NCI-H1092 treated with DMSO at 0.1 percent for 48 hours (cell line): ENCODE results near the gene SERP1.
A peak's percentile ranks its signal among the peaks of the same experiment; 100 is the strongest.

Experiments
- DNase-seq: peaks from one replicate; lab custom pipeline; 2025; lab: John Stamatoyannopoulos, UW

Gene SERP1

GRCh38 chr3:150546226-150547044 is at the start of gene SERP1, which contains the start of gene EIF2A:
Gene SERP1, minus strand, starts transcription at chr3:150546496. Its CDS starts 361 bp downstream, at chr3:150546135.
Gene EIF2A, plus strand, starts transcription at chr3:150546787. Its CDS starts 16 bp downstream, at chr3:150546803.
- peak; percentile 98 for DNase-seq

GRCh38 chr3:150594150-150594549 is 47.9 kb upstream of the SERP1 start:
- no peak for DNase-seq

DNA sequence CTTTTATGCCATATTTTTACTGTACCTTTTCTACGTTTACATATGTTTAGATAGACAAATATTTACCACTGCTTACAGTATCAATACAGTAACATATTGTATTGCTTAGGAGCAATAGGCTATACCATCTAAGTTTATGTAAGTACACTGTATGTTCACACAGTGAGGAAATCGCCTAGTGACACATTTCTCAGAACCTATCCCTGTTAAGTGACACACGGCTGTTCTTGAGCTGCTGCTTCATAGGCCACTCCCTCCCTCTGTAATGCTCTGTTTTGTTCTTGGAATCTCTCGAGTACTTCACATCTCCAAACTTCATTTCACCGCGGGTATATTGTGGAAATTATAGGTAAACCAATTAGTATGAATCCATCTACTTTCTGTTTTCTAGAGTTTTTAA is 43.5 kb upstream of the SERP1 start:
- DNase-seq = no peak

DNA sequence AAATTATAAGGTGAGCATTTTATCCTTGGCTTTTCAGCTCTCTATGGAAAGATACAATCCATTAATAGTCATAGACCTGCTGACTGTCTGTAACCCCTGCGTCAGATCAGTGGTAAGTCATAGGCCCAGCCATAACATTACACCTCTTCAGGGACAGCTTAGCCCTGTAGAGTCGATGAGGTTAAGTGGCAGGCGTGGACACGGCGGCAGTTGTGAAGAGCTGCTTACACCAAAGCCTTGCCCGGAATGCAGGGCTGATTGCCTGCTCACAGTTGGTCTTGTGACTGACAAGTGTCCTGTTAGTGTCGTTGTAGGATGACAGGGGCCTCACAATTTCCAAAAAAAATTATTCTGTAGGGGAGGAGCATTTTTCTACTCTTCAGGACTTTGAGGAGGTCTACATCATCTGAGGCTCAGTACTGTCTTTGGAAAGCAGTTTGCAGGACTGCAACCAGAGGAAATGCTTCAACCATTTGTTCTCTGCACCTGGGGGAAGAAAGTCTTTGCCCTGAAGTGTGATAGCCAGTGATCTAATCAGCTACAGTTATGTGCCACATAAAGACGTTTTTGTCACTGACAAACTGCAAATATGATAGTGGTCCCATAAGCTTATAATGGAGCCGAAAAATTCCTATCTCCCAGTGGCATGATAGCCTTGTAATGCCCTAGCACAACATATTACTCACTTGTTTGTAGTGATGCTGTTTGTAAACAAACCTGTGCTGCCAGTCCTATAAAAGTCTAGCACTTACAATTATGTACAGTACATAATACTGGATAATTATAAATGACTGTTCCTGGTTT is 41.9 kb upstream of the SERP1 start:
- DNase-seq = no peak

DNA sequence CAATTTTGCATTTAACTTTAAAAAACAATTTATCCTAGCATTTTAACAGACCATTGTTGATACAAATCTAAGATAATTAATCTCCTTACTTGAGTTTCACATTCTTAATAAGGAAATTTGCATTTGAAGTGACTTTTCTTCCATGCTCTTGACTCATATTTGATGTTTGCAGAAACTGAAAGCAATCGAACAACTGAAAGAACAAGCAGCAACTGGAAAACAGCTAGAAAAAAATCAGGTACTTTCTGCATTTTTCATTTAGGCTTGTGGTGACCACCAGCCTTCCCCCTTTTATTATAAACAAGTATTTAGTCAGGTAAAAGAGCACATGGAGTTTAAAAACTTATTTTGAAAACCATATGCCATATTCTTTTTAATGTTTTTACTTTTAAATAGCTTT is 36.7 kb upstream of the SERP1 start:
- DNase-seq = no peak

DNA sequence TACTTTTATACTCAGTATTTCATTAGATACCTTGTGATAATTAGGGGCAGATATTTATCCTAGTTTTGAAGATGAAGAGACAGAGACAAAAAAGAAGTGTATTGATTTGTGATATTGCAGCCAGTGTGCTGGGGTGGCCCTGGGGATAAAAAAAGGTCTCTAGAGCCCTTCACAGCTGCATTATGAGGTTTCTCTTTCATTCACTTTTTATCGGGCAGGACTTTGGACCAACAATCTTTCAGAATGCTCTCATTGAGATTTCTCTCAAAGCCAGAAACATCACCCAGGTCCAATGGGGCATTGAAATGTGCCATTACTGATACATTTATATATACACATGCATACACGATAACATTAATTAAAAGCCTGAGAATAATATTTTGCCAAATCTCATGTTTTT is 36.3 kb upstream of the SERP1 start:
- DNase-seq = no peak

DNA sequence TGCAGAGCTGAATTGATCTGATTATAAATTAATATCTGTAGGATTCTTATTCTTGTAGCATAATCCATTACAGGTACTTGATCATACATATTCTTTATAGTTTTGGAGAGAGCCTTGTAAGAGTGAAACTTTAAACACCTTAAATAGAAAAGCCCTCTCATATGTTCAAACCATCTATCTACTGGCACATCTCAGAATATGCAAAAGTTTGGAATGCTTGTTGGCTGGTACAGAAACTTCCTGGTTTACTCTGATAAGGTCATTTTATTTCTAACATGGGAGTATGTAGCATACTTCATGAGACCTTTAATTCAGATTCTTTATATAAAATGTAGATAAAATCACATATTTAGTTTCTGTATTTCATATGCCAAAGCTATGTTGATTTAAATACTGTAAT is 34.9 kb upstream of the SERP1 start:
- no peak for DNase-seq

DNA sequence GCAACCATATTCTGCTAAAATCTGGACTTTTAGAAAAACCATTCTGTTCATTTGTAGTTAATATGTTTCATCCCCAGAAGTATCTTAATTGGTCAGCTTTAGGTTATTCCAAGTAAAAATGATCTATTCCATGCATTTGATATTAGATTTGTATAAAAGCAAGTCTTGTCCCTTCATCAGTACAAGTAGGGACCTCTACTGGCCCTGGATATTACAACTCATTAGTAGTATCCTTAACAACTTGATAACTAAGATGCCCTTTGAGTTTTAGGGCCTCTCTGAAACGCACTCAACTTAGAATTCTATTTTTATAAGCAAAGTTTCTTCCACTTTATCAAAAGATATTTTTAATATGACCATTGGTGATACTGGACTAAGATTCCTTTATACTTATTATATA is 31.6 kb upstream of the SERP1 start:
- DNase-seq = no peak

GRCh38 chr3:150567328-150567727 is 21.0 kb upstream of the SERP1 start:
- no peak for DNase-seq

DNA sequence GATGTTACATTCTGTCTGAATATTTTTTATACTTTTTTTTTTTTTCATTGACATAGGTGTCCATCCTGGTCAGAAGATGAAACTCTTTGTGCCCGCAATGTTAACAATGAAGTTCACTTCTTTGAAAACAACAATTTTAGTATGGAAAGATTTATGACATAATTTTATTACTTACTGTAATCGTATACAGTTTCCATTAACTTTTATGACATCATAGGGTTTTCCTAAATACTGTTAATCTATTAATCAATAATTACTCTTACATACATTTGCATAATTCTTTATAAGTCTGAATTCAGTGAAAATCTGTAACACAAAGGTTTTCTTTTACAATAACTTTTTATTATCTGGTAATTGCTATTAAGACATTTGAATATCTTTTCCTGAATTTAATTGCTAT is 17.9 kb upstream of the SERP1 start:
- DNase-seq = no peak

DNA sequence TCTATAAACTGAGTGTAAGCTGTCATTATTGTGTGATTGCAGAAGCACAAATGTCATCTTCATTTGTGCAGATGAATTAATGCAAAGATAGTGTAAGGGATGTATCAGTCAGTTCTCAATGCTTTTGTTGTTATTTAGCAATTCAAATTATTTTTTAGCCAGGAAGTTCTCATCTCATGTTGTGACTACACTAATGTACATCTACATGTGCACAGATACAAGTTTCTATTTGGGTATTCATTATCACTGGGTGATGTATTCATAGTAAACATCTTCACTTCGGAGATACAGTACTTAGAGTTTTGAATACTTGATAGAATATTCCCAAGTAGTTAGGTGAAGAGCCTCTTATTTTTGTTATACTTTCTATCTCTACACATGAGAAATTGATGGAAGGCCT is 11.4 kb upstream of the SERP1 start:
- DNase-seq = no peak

- DNase-seq = no peak
Observed at GRCh38 chr3:150556792-150557191, 10.5 kb upstream of the SERP1 start.

- no peak for DNase-seq
Observed at GRCh38 chr3:150555859-150556436, 9.7 kb upstream of the SERP1 start.

DNA sequence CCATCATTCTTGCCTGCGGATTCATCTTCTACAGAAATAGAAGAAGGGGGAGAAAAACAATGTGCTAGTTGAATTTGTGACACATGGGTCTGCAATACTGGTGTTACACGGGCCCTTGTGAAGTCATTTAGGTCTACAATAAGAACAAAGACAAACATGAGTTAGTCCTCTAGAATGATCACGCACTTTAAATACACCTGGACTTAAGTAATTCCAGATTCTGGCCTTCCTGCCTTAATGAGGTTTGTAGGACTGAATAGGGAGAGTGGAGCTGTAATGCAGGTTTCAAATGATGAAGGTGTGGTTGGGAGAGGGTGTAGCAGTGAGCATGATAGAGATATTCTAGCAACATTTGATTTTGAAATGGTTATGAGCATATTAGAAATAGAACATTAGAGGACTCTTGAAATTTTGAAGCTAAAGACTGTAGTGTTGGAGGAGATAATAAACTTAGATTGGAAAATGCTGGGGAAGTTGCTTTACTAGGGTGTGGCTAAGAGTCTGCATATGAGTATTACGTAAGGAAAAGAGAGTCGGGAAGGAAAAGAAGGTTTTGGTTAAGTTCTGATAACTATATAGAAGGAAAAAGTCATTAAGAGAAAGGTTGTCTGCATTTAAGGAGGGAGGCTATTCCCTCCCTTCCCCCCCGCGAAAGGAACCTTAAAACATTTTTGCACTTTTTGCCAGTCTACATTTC is 897 bp upstream of the SERP1 start:
- peak; percentile 8 for DNase-seq

DNA sequence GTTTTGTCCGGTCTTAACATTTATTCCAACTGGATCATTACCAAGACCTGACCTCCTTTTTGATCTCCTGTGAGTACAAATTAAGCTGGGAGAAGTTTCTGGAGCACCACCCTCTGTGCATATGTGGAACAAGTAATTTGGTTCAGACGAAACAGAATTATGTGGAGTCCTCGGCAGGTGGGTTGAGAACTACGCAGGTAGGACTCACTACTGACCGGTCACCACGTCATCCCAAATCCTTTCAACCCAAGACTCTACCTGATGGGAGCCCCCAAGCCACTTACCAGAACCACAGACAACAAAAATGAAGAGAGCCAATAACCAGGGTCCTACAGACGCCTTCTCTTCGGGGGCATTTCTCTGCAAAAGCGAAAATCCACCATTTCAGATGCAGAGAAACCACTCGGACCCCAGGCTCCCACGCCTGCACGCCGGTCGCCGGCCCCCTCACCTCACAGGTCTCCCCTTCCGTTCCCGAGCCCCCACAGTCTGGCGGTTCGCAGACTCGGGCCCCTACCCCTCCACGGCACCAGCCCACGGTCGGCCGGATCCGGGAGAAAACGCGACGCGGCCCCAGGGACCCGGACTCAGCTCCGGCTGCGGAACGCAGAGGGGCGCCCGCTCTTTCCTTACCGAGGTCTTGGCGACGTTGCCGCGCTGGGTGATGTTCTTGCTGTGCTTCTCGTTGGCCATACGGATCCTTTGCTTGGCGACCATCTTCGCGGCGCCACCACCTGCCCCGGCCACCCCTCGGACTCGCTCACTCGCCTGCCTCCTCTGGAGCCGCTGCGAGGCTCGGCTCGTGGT is 674 bp downstream of the SERP1 start:
- DNase-seq = peak; percentile 60

DNA sequence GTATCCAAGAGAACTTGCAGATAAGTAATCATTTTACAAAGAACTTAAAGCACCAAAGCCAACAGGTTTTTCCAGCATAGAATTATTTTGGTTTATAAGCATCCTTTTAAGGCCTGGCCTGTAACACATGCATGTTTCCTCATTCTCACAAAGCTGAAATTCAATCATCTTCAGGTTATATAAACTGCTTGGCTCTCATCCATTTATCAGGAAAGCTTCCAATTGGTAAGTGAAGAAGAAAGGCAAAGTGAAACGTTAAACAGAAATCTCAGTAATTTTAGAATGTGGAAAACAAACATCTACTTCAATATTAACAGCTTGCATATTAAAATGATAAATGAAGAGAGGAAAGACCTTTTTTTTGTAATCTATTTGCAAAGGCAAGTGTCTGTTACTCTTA is 1.6 kb downstream of the SERP1 start:
- no peak for DNase-seq

GRCh38 chr3:150544041-150544440 is 2.3 kb downstream of the SERP1 start:
- no peak for DNase-seq

DNA sequence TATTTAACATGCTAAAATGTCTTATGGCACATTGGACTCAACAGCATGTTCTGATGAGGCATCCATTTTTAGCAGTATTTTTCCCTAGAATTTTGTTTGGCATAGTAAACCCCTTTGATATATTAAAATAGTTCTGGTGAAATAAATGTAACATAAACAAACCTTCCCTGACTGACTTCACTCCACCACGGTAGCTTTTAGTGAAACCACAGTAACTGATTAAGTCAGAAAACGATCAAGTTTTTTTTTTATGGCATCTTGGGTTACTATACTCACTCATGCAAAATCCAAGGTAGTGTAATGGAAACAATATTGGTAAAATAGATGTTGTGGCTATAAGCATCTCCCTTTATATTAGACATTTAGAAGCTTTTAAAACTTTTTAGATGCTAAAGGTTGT is 2.8 kb downstream of the SERP1 start:
- no peak for DNase-seq

DNA sequence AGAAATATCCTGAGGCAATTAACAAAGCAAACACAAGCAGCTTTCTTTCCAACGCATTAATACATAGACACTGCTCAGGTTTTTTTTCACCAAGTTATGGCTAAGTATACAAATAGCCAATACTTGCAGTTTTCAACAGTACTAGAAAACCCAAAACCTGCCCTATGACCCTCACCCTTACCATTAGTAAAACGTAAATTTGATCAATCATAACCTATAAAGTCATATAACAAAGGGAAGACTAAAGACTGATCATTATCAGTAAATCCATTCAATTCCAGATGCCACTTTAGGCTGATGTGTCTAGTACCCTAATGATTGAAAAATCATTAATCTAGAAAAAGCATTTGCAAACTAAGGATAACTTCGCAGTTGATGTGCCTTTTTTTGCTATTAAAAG is 3.2 kb downstream of the SERP1 start:
- DNase-seq = no peak

DNA sequence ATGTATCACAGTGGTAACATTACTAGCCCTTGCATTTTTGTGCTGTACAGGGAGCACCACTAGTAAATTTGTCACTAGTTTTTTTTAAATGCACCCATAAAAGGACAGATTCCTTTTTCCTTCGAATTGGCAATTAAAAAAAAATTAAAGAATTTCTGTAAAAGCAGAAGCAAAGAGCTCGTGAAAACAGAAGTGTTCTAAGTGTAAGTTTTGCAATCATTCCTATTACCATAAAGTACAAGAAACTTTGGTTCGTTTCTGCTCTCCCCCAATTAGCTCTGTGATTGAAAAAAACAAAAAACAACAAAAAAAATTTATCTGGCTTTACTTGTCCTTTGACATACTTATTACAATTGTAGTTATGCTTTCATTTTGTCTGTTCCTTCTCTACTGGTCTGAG is 5.3 kb downstream of the SERP1 start:
- DNase-seq = no peak

DNA sequence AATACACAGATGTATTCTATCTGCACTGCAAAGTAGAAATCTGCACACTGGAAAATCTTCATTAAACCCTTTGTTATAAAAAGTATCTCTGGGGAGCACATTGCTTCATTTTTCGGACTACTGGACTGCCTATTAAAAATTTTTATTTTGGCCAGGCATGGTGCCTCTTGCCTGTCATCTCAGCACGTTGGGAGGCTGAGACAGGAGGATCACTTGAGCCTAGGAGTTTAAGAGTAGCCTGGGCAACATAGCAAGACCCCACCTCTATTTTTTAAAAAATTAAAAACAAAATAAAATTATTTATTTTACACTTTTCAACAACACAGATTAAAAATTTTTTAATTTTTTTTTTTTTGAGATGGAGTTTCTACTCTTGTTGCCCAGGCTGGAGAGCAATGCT is 6.0 kb downstream of the SERP1 start:
- DNase-seq = no peak
